HepG2 (cell line): ENCODE data around the gene NDUFB3.
"Not testable (repeated sequence)": the region's sequence is repeated elsewhere in the genome, so short reads cannot be mapped to it uniquely, and the experiment has no call there.

ENCODE experiments used
- BRD4 ChIP-seq: sonication (generic); formaldehyde crosslinking; IDR thresholded peaks from 2 replicates; pipeline ENCODE4 v1.4.0; 2020; ENCODE audit warnings: missing genetic modification reagents
- KLF13 ChIP-seq: sonication (generic); formaldehyde crosslinking; IDR thresholded peaks from 2 replicates; pipeline ENCODE4 v1.4.0; 2020; ENCODE audit warnings: mild to moderate bottlenecking, missing genetic modification reagents

DNA sequence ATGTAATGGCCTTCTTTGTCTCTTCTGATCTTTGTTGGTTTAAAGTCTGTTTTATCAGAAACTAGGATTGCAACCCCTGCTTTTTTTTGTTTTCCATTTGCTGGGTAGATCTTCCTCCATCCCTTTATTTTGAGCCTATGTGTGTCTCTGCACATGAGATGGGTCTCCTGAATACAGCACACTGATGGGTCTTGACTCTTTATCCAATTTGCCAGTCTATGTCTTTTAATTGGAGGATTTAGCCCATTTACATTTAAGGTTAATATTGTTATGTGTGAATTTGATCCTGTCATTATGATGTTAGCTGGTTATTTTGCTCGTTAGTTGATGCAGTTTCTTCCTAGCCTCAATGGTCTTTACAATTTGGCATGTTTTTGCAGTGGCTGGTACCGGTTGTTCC lies 37.4 kb upstream of the NDUFB3 start:
- TF ChIP-seq BRD4, KLF13 (CRISPR knock-in tag): not testable (repeated sequence)
